GM06990 (cell line): ENCODE data around the gene SLC8B1.

Source experiments
- DNase-seq: peaks from one replicate; pipeline ENCODE4 v3.0.0-alpha.2; 2011; ENCODE audit not compliant: insufficient read length; ENCODE audit errors: extremely low read depth
- H3K27me3 ChIP-seq: replicated peaks from 2 replicates; pipeline ENCODE4 v1.6.0; 2011; ENCODE audit warnings: low read length; ENCODE audit not compliant: control insufficient read depth, insufficient read depth
- H3K36me3 ChIP-seq: 2 replicates; pipeline ENCODE4 v1.5.1; 2011; ENCODE audit warnings: low read length; ENCODE audit not compliant: control insufficient read depth, insufficient read depth
- H3K4me3 ChIP-seq: replicated peaks from 2 replicates; pipeline ENCODE4 v1.5.1; 2011; ENCODE audit warnings: low read depth, mild to moderate bottlenecking, control low read depth, low read length
- TF ChIP-seq, protein P1 (sequence below): IDR thresholded peaks from 2 replicates; pipeline ENCODE4 v1.5.1; 2011; ENCODE audit warnings: low read length, control low read depth, mild to moderate bottlenecking, inconsistent platforms; ENCODE audit not compliant: insufficient read depth, poor library complexity, severe bottlenecking

SLC8B1 gene

GRCh38 chr12:113276946-113277500 lies 57.9 kb downstream of the SLC8B1 start:
- no peak overlapping the region for H3K4me3 ChIP-seq
- H3K27me3 ChIP-seq: no peaks in the 10 kb centered on the region
- peaks cover 16% of the 10 kb centered on the region for H3K36me3 ChIP-seq
- TF ChIP-seq, protein P1, sequence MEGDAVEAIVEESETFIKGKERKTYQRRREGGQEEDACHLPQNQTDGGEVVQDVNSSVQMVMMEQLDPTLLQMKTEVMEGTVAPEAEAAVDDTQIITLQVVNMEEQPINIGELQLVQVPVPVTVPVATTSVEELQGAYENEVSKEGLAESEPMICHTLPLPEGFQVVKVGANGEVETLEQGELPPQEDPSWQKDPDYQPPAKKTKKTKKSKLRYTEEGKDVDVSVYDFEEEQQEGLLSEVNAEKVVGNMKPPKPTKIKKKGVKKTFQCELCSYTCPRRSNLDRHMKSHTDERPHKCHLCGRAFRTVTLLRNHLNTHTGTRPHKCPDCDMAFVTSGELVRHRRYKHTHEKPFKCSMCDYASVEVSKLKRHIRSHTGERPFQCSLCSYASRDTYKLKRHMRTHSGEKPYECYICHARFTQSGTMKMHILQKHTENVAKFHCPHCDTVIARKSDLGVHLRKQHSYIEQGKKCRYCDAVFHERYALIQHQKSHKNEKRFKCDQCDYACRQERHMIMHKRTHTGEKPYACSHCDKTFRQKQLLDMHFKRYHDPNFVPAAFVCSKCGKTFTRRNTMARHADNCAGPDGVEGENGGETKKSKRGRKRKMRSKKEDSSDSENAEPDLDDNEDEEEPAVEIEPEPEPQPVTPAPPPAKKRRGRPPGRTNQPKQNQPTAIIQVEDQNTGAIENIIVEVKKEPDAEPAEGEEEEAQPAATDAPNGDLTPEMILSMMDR: no peak
- DNase-seq: no peak

DNA sequence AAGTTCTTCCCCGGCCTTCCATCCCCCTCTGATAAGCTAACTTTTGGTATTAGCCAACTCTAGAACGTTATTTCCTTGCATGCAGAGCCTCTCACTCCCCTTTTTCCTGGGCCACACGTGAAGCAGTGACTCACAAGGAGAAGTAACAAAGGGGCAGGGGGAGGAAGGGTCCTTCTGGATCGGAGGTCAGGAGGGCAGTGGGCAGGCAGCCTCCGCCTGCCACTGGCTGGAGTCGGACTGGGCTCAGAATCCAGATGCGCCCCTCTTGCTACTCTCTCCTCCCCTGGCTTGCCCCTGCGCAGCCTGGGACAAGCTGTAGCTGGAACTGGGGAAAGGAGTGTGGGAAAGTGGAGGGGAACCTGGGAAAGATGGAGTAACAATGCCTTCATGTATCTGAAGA lies 58.6 kb downstream of the SLC8B1 start:
- peaks cover 16% of the 10 kb centered on the region for H3K36me3 ChIP-seq

DNA sequence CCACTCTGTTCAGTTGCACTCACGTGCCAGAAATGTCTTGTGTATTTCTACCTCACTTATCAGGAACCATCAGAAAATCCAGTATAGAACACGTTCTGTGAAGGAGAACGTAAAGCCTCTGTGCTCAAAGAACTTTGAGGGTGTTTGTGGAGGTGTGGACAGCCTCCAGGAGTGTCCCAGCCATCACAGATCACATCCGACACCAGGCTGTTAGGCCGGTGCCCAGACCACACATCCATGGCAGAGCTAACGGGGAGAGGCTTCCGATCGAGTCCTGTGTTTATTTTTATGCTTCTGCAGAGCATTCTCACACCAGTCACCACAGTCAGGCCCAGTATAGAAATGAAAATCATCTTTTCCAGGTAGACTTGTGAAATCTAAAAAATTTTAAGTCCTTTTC lies 60.1 kb downstream of the SLC8B1 start:
- DNase-seq: no peak
- H3K27me3 ChIP-seq: no peaks in the 10 kb centered on the region
- H3K4me3 ChIP-seq: no peak overlapping the region
- TF ChIP-seq, protein P1: no peak
- peaks cover 14% of the 10 kb centered on the region for H3K36me3 ChIP-seq

More for the DNA sequence above, 58.6 kb downstream of the SLC8B1 start:
- H3K4me3 ChIP-seq: no peak overlapping the region
- TF ChIP-seq, protein P1: no peak
- H3K27me3 ChIP-seq: no peaks in the 10 kb centered on the region
- DNase-seq: no peak

- TF ChIP-seq, protein P1: no peak
- no peak for DNase-seq
- peaks cover 22% of the 10 kb centered on the region for H3K36me3 ChIP-seq
- no peaks in the 10 kb centered on the region for H3K27me3 ChIP-seq
- no peak overlapping the region for H3K4me3 ChIP-seq
These were observed 61.7 kb downstream of the SLC8B1 start for GRCh38 chr12:113273053-113273725.

- peaks cover 26% of the 10 kb centered on the region for H3K36me3 ChIP-seq
- H3K4me3 ChIP-seq: no peak overlapping the region
- H3K27me3 ChIP-seq: no peaks in the 10 kb centered on the region
- DNase-seq: no peak
- TF ChIP-seq, protein P1: no peak
These were observed 62.9 kb downstream of the SLC8B1 start for GRCh38 chr12:113271853-113272561.
